GM23338 (cell line): ENCODE data around the gene DNAJC27. TPM values are rescaled to one million over a fixed set of nuclear protein-coding genes. Genes with fewer than 3 reads are reported as not detected.

ENCODE experiments used
- ATAC-seq: fragments of 200-7000 bp; cut with Tn5 transposase; 3 replicates; pipeline ENCODE4 v1.9.1; 2020
- DNase-seq: peaks from one replicate; pipeline ENCODE4 v3.0.0-alpha.2; 2015; ENCODE audit warnings: low spot score
- H2AFZ ChIP-seq: fragments of 200-600 bp; sonication (generic); 2 replicates; pipeline ENCODE4 v1.8.0; 2016; ENCODE audit warnings: antibody characterized with exemption, mild to moderate bottlenecking, moderate library complexity
- H3F3A ChIP-seq: fragments of 200-600 bp; sonication (generic); replicated peaks from 2 replicates; pipeline ENCODE4 v1.8.0; 2017; ENCODE audit warnings: antibody characterized with exemption, mixed run types, low read depth
- H3K27ac ChIP-seq: fragments of 200-600 bp; sonication (generic); 2 replicates; pipeline ENCODE4 v1.6.1; 2016; ENCODE audit warnings: low read depth
- H3K27me3 ChIP-seq: fragments of 200-600 bp; sonication (generic); 2 replicates; pipeline ENCODE4 v1.8.0; 2016; ENCODE audit warnings: mild to moderate bottlenecking, mixed run types, moderate library complexity; ENCODE audit not compliant: insufficient read depth
- H3K36me3 ChIP-seq: fragments of 200-600 bp; sonication (generic); 2 replicates; pipeline ENCODE4 v1.8.0; 2016; ENCODE audit warnings: mild to moderate bottlenecking; ENCODE audit not compliant: insufficient read depth
- H3K4me1 ChIP-seq: fragments of 200-600 bp; sonication (generic); 2 replicates; pipeline ENCODE4 v1.8.0; 2016; ENCODE audit warnings: mild to moderate bottlenecking, moderate library complexity; ENCODE audit not compliant: insufficient read depth
- H3K4me2 ChIP-seq: fragments of 200-600 bp; sonication (generic); 2 replicates; pipeline ENCODE4 v1.7.1; 2017; ENCODE audit warnings: mixed run types
- H3K4me3 ChIP-seq: fragments of 200-600 bp; sonication (generic); 2 replicates; pipeline ENCODE4 v1.6.1; 2016; ENCODE audit warnings: mixed run types
- H3K79me2 ChIP-seq: fragments of 200-600 bp; sonication (generic); replicated peaks from 2 replicates; pipeline ENCODE4 v1.8.0; 2017; ENCODE audit warnings: mild to moderate bottlenecking; ENCODE audit not compliant: insufficient read depth
- H3K9me2 ChIP-seq: fragments of 200-600 bp; sonication (generic); 2 replicates; pipeline ENCODE4 v1.8.0; 2017; ENCODE audit not compliant: insufficient read depth
- H4K20me1 ChIP-seq: fragments of 200-600 bp; sonication (generic); replicated peaks from 2 replicates; pipeline ENCODE4 v1.8.0; 2017; ENCODE audit warnings: mild to moderate bottlenecking; ENCODE audit not compliant: insufficient read depth
- H3K27ac Mint-ChIP-seq: 2 replicates; pipeline ENCODE4 v1.8.0; 2020; ENCODE audit warnings: inconsistent platforms, mild to moderate bottlenecking, moderate library complexity, mixed read lengths
- H3K27me3 Mint-ChIP-seq: 3 replicates; pipeline ENCODE4 v1.8.0; 2022; ENCODE audit warnings: low read depth, mild to moderate bottlenecking, moderate library complexity, mixed read lengths, inconsistent platforms; ENCODE audit not compliant: insufficient read depth, poor library complexity
- H3K36me3 Mint-ChIP-seq: 3 replicates; pipeline ENCODE4 v1.8.0; 2021; ENCODE audit warnings: low read depth, mild to moderate bottlenecking, inconsistent platforms, moderate library complexity, mixed read lengths
- H3K4me1 Mint-ChIP-seq: 3 replicates; pipeline ENCODE4 v1.8.0; 2020; ENCODE audit warnings: mild to moderate bottlenecking, inconsistent platforms, mixed read lengths
- H3K4me3 Mint-ChIP-seq: 3 replicates; pipeline ENCODE4 v1.8.0; 2021; ENCODE audit warnings: moderate library complexity, mild to moderate bottlenecking, inconsistent platforms, mixed read lengths
- H3K9me3 Mint-ChIP-seq: 3 replicates; pipeline ENCODE4 v1.8.0; 2020; ENCODE audit warnings: moderate library complexity, mild to moderate bottlenecking, inconsistent platforms, mixed read lengths
- CREB1 ChIP-seq: fragments of 250-450 bp; sonication (Bioruptor Pico); IDR thresholded peaks from 2 replicates; pipeline ENCODE4 v1.5.0; 2020; ENCODE audit warnings: low read depth, mild to moderate bottlenecking, moderate library complexity
- CTCF ChIP-seq, 2 experiments: fragments of 200-600 bp in 1 of 2; sonication (generic) in 1 of 2; conservative IDR thresholded peaks; 2 replicates each; pipeline versions ENCODE4 v1.5.1 to v1.6.1; 2016 to 2017; ENCODE audit warnings: antibody characterized with exemption in 2 of 2, low read depth in 2 of 2, mild to moderate bottlenecking in 2 of 2, moderate library complexity in 1 of 2
- ETS1 ChIP-seq: IDR thresholded peaks from 2 replicates; pipeline ENCODE4 v1.6.1; 2016; ENCODE audit warnings: antibody characterized with exemption
- EZH2 ChIP-seq: fragments of 200-600 bp; sonication (generic); IDR thresholded peaks from one replicate; pipeline ENCODE4 v1.8.0; 2017; ENCODE audit warnings: antibody characterized with exemption, mild to moderate bottlenecking, low read depth; ENCODE audit not compliant: unreplicated experiment
- EZH2phosphoT487 ChIP-seq: fragments of 200-600 bp; sonication (generic); IDR thresholded peaks from one replicate; pipeline ENCODE4 v1.8.1; 2018; ENCODE audit warnings: antibody characterized with exemption; ENCODE audit not compliant: unreplicated experiment
- JUNB ChIP-seq: IDR thresholded peaks from one replicate; pipeline ENCODE4 v1.6.1; 2016; ENCODE audit warnings: antibody characterized with exemption; ENCODE audit not compliant: unreplicated experiment
- NANOG ChIP-seq: IDR thresholded peaks from 2 replicates; pipeline ENCODE4 v1.6.1; 2016; ENCODE audit warnings: antibody characterized with exemption, borderline replicate concordance
- POLR2AphosphoS5 ChIP-seq: IDR thresholded peaks from 2 replicates; pipeline ENCODE4 v1.6.1; 2016; ENCODE audit warnings: antibody characterized with exemption, low read depth
- REST ChIP-seq: IDR thresholded peaks from one replicate; pipeline ENCODE4 v1.6.1; 2018; ENCODE audit warnings: antibody characterized with exemption; ENCODE audit not compliant: unreplicated experiment
- STAT1 ChIP-seq: IDR thresholded peaks from one replicate; pipeline ENCODE4 v1.6.1; 2016; ENCODE audit warnings: antibody characterized with exemption; ENCODE audit not compliant: unreplicated experiment
- ZNF114 ChIP-seq: fragments of 250-450 bp; sonication (Bioruptor Pico); IDR thresholded peaks from 2 replicates; pipeline ENCODE4 v1.5.0; 2020; ENCODE audit warnings: mild to moderate bottlenecking, moderate library complexity
- ZNF331 ChIP-seq: fragments of 250-450 bp; sonication (Bioruptor Pico); IDR thresholded peaks from 2 replicates; pipeline ENCODE4 v1.5.0; 2020; ENCODE audit warnings: low read depth, mild to moderate bottlenecking, moderate library complexity
- ZNF462 ChIP-seq: fragments of 250-450 bp; sonication (Bioruptor Pico); IDR thresholded peaks from 2 replicates; pipeline ENCODE4 v1.5.0; 2020; ENCODE audit warnings: mild to moderate bottlenecking, moderate library complexity
- polyA plus RNA-seq: library from polyadenylated mRNA; unstranded; fragments of >200 nt; fragmentation: Nextera tagmentation; extraction: Ambion mirVana; gene quantifications from 2 replicates; pipeline ENCODE4 v1.2.1, GENCODE V29; 2016
- total RNA-seq: library from RNA; depleted of rRNA; stranded (reverse); fragments of >200 nt; shearing (Covaris generic); gene quantifications from 2 replicates; pipeline ENCODE4 v1.2.3, GENCODE V29; 2014

The DNAJC27 gene
- total and polyA plus RNA-seq, 2 experiments from 2014 or later = 2.4 to 2.6 TPM

- Histone ChIP-seq H3F3A (no peaks in the 10 kb centered on the region), H2AFZ (no peak overlapping the region), H3K4me2 (no peak overlapping the region), H3K36me3 (no peaks in the 10 kb centered on the region), H4K20me1 (peaks cover 11% of the 10 kb centered on the region; the same call in 1 of the 2 replicates), H3K79me2 (peaks cover 42% of the 10 kb centered on the region), H3K4me1 (peaks cover 5% of the 10 kb centered on the region; the same call in 1 of the 2 replicates), H3K4me3 (no peak overlapping the region), H3K27me3 (no peaks in the 10 kb centered on the region), H3K9me2 (no peaks in the 10 kb centered on the region), H3K27ac (no peak overlapping the region)
- Mint-ChIP-seq H3K4me3 (no peak overlapping the region), H3K9me3 (no peaks in the 10 kb centered on the region), H3K27me3 (peaks cover 11% of the 10 kb centered on the region), H3K27ac (0 out of 2 replicates have a peak overlapping the region, but pooled peaks have one; percentile 47), H3K4me1 (peaks cover 17% of the 10 kb centered on the region), H3K36me3 (peaks cover 32% of the 10 kb centered on the region)
- no peak for DNase-seq
- TF ChIP-seq CREB1 (CRISPR knock-in tag) (no peak), EZH2phosphoT487 (no peak), CTCF (conservative IDR thresholded peaks at IDR 0.05; ENCODE audit: low read depth in 2 of 2) (no peak), ZNF114 (CRISPR knock-in tag) (no peak), JUNB (no peak), ETS1 (no peak), ZNF331 (CRISPR knock-in tag) (no peak), NANOG (no peak), POLR2AphosphoS5 (no peak), EZH2 (no peak), ZNF462 (CRISPR knock-in tag) (no peak), REST (no peak), STAT1 (no peak)
- no peak for ATAC-seq
These were observed 58.8 kb downstream of the DNAJC27 start for GRCh38 chr2:24912986-24913385.
